HEK293T (cell line): ENCODE results near the gene NCOA4.
"Not testable (repeated sequence)": the region's sequence is repeated elsewhere in the genome, so short reads cannot be mapped to it uniquely, and the experiment has no call there.

Experiments used
- BHLHE40 ChIP-seq: fragments of 450-650 bp; IDR thresholded peaks from 2 replicates; pipeline ENCODE4 v1.6.1; 2016; ENCODE audit warnings: mild to moderate bottlenecking, moderate library complexity, borderline replicate concordance
- FOXM1 ChIP-seq: fragments of 450-650 bp; IDR thresholded peaks from 2 replicates; pipeline ENCODE4 v1.6.1; 2017; ENCODE audit warnings: mild to moderate bottlenecking, borderline replicate concordance
- HDGF ChIP-seq: fragments of 450-650 bp; IDR thresholded peaks from 2 replicates; pipeline ENCODE4 v1.6.1; 2017; ENCODE audit warnings: antibody characterized with exemption, borderline replicate concordance

DNA sequence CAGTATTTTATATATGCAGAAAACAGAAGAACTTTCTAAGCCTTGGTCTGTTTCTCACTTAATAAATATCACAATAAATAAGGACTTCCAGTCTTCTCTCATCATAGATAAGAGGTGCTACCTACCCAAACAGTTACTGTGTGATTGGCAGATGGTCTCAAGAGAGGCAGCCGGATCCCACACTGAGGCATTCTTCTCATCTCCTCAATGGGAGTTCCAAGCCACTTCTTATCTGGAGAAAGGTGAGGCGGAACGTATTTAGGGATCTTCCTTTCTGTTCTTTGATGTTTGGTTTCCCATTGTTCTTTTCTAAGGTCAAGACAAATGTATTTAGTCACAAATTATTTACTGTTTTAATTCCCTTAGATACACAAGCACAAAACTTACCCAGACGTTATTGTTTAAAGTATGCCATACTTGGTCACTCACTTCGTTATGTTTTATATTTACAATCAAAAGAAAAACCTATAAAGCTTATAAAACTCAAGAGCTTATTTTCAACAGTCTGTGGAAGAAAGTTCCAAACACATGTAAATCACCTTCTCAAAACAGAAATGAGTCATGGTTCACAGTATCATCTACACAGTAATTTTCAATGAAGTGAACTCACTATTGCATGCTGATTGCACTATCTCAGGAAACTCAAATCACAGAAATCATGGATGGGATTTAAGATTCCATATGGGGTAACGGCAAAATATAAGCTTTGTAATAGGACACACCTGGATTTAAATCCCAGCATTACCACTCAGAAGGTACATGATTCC, 67.6 kb downstream of the NCOA4 start:
- TF ChIP-seq BHLHE40, FOXM1, HDGF: not testable (repeated sequence)
